Gastroesophageal sphincter (tissue), 3 donors: ENCODE data around the gene FAM161B.

Source experiments
- POLR2A ChIP-seq, 2 donors: fragments of 450-650 bp; IDR thresholded peaks; one replicate each; pipeline ENCODE4 v1.6.1; 2017; ENCODE audit warnings: antibody characterized with exemption in 2 of 2, mild to moderate bottlenecking in 2 of 2, moderate library complexity in 1 of 2
- POLR2AphosphoS5 ChIP-seq: sonication (generic); formaldehyde crosslinking; IDR thresholded peaks from one replicate; pipeline ENCODE4 v1.6.1; 2017; ENCODE audit warnings: antibody characterized with exemption
- TF ChIP-seq, protein P1 (sequence below), 4 experiments: fragments of 200-600 bp in 2 of 4; fragments of 450-650 bp in 2 of 4; sonication (generic) in 1 of 4; IDR thresholded peaks; one replicate each; pipeline ENCODE4 v1.5.1; 2017 to 2019; ENCODE audit warnings: antibody characterized with exemption in 4 of 4, mild to moderate bottlenecking in 2 of 4, moderate library complexity in 2 of 4

DNA sequence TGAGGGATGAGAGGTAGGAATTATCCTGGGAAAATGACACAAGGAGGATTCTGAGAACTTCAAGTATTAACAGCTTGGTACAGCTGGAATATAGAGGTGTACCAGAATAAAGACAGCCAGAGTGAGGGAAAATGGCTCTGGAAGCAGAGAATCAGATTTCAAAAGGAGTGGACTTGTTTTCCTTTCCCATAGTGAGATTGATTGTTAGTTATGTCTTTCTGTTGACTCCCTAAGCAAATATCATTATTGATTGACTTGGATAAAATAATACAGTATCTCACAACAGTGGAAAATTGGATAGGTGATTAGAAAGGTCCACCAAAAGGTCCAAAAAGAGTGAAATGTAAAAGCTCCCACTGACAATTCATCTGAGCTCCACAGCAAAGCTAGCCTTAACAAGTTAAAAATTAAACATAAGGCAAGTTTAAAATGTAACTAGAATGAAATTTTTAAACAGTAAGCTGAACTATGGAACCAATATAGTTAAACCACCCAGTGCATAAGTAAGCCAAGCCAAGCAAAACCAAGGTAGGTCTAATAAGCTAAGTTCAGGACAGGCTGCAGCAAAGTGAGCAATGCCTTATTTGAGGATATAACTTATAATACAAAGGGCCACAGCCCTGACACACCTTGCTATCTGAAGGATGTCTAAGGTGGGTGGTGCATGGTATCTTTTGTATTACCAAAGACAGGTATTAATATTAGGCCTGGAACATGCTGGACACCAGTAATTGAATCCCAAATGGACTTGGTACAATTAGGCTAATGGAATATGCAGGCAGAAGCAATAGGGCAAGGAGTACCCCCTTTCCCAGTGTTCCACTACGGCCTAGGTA lies 47.4 kb upstream of the FAM161B start:
- TF ChIP-seq, protein P1, sequence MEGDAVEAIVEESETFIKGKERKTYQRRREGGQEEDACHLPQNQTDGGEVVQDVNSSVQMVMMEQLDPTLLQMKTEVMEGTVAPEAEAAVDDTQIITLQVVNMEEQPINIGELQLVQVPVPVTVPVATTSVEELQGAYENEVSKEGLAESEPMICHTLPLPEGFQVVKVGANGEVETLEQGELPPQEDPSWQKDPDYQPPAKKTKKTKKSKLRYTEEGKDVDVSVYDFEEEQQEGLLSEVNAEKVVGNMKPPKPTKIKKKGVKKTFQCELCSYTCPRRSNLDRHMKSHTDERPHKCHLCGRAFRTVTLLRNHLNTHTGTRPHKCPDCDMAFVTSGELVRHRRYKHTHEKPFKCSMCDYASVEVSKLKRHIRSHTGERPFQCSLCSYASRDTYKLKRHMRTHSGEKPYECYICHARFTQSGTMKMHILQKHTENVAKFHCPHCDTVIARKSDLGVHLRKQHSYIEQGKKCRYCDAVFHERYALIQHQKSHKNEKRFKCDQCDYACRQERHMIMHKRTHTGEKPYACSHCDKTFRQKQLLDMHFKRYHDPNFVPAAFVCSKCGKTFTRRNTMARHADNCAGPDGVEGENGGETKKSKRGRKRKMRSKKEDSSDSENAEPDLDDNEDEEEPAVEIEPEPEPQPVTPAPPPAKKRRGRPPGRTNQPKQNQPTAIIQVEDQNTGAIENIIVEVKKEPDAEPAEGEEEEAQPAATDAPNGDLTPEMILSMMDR (IDR thresholded peaks at IDR 0.05) = no peak
- TF ChIP-seq POLR2AphosphoS5 (no peak), POLR2A (IDR thresholded peaks at IDR 0.05) (no peak)
